EL (cell line): Measurements from ENCODE around the gene DIPK1B.
"Not testable (repeated sequence)": the region's sequence is repeated elsewhere in the genome, so short reads cannot be mapped to it uniquely, and the experiment has no call there.

Experiments used
- DNase-seq: peaks from one replicate; pipeline ENCODE4 v3.0.0-alpha.2; 2016

Gene DIPK1B

GRCh38 chr9:136700304-136700703, 12.1 kb upstream of the DIPK1B start:
- no peak for DNase-seq

GRCh38 chr9:136700959-136701667, 11.3 kb upstream of the DIPK1B start:
- no peak for DNase-seq

- DNase-seq = no peak
These were observed 10.7 kb upstream of the DIPK1B start for GRCh38 chr9:136701668-136702053.

- no peak for DNase-seq
These were observed 9.0 kb upstream of the DIPK1B start for GRCh38 chr9:136703276-136703860.

GRCh38 chr9:136704741-136705140, 7.6 kb upstream of the DIPK1B start:
- DNase-seq = not testable (repeated sequence)

- no peak for DNase-seq
These were observed 6.8 kb upstream of the DIPK1B start for GRCh38 chr9:136705564-136705963.

- no peak for DNase-seq
These were observed 5.4 kb upstream of the DIPK1B start for GRCh38 chr9:136707011-136707410.

- DNase-seq = no peak
These were observed 4.4 kb upstream of the DIPK1B start for GRCh38 chr9:136707849-136708517.

- DNase-seq = no peak
These were observed 2.8 kb upstream of the DIPK1B start for GRCh38 chr9:136709454-136710109.

GRCh38 chr9:136710543-136710942, 1.8 kb upstream of the DIPK1B start:
- peak; percentile 63 for DNase-seq

GRCh38 chr9:136711219-136711648, 1.1 kb upstream of the DIPK1B start:
- peak; percentile 62 for DNase-seq

GRCh38 chr9:136712690-136713544, 545 bp downstream of the DIPK1B start:
- DNase-seq = no peak

GRCh38 chr9:136713550-136713949, 1.2 kb downstream of the DIPK1B start:
- no peak for DNase-seq

- no peak for DNase-seq
These were observed 1.9 kb downstream of the DIPK1B start for GRCh38 chr9:136714096-136714892.

- DNase-seq = no peak
These were observed 2.5 kb downstream of the DIPK1B start for GRCh38 chr9:136714893-136715274.

GRCh38 chr9:136717399-136717798, 5.0 kb downstream of the DIPK1B start:
- DNase-seq = no peak

- no peak for DNase-seq
These were observed 6.2 kb downstream of the DIPK1B start for GRCh38 chr9:136718345-136719194.

GRCh38 chr9:136719195-136719880, 7.0 kb downstream of the DIPK1B start:
- DNase-seq = no peak

GRCh38 chr9:136720251-136720897, 8.0 kb downstream of the DIPK1B start:
- no peak for DNase-seq

GRCh38 chr9:136720898-136721338, 8.5 kb downstream of the DIPK1B start:
- no peak for DNase-seq
